ENCODE data around the gene ARL5B.
A peak's percentile ranks its signal among the peaks of the same experiment; 100 is the strongest.

Gene ARL5B

GRCh38 chr10:18659125-18659818, at the start of gene ARL5B:
Gene ARL5B (plus strand): TSS chr10:18659431. CDS start chr10:18659638, 207 bp downstream.
- in situ Hi-C loops (cut with HindIII; ENCODE audit: low pct_ligation_motif_present, low sequenced_read_pairs): no loop called here
- peak within 1 kb of the TSS; percentile 97 for H3K27ac ChIP-seq
- H3K4me3 ChIP-seq (ENCODE audit: low read depth, low read length): peak within 1 kb of the TSS; percentile 80
- no peaks in the 10 kb centered on the region for H3K36me3 ChIP-seq (replicated peaks)
- DNase-seq: peak; percentile 98
- TF ChIP-seq, protein P1, sequence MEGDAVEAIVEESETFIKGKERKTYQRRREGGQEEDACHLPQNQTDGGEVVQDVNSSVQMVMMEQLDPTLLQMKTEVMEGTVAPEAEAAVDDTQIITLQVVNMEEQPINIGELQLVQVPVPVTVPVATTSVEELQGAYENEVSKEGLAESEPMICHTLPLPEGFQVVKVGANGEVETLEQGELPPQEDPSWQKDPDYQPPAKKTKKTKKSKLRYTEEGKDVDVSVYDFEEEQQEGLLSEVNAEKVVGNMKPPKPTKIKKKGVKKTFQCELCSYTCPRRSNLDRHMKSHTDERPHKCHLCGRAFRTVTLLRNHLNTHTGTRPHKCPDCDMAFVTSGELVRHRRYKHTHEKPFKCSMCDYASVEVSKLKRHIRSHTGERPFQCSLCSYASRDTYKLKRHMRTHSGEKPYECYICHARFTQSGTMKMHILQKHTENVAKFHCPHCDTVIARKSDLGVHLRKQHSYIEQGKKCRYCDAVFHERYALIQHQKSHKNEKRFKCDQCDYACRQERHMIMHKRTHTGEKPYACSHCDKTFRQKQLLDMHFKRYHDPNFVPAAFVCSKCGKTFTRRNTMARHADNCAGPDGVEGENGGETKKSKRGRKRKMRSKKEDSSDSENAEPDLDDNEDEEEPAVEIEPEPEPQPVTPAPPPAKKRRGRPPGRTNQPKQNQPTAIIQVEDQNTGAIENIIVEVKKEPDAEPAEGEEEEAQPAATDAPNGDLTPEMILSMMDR (IDR thresholded peaks at IDR 0.05; ENCODE audit: low read depth, low read length, missing control alignments): no peak
- H3K27me3 ChIP-seq (replicated peaks): no peaks in the 10 kb centered on the region

DNA sequence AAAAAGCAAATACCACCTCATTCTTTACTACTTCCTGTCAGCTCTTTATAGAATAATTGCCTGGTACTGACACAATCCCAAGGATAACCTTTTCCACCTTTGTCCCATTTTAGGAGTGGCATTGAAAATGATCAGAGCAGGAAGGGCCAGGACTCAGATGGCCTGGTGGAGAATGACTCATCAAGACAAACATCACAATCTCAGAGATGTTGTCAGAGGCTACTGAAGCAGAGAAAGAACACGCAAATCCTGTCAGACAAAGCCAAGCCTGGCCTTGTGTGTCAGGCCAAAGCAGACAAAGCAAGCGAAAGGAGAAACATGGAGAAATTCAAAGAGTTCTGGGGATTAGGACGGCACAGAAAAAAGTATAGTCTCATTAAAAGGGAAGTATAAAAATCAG, 48.7 kb upstream of the ARL5B start:
- TF ChIP-seq, protein P1 (IDR thresholded peaks at IDR 0.05; ENCODE audit: low read depth, low read length, missing control alignments): no peak
- DNase-seq: peak; percentile 93

GRCh38 chr10:18611168-18611567, 48.1 kb upstream of the ARL5B start:
- no peaks in the 10 kb centered on the region for H3K36me3 ChIP-seq (replicated peaks)
- H3K27ac ChIP-seq: peak overlapping the region; percentile 81
- in situ Hi-C loops (cut with HindIII; ENCODE audit: low pct_ligation_motif_present, low sequenced_read_pairs): no loop called here
- DNase-seq: no peak
- H3K27me3 ChIP-seq (replicated peaks): no peaks in the 10 kb centered on the region
- TF ChIP-seq, protein P1 (IDR thresholded peaks at IDR 0.05; ENCODE audit: low read depth, low read length, missing control alignments): no peak
- no peak overlapping the region for H3K4me3 ChIP-seq (ENCODE audit: low read depth, low read length)

More for the DNA sequence above, 48.7 kb upstream of the ARL5B start:
- no peak overlapping the region for H3K4me3 ChIP-seq (ENCODE audit: low read depth, low read length)
- H3K27me3 ChIP-seq (replicated peaks): no peaks in the 10 kb centered on the region
- in situ Hi-C loops (cut with HindIII; ENCODE audit: low pct_ligation_motif_present, low sequenced_read_pairs): no loop called here
- H3K36me3 ChIP-seq (replicated peaks): no peaks in the 10 kb centered on the region
- peak overlapping the region; percentile 81 for H3K27ac ChIP-seq

- DNase-seq: no peak
- Histone ChIP-seq H3K36me3 (replicated peaks) (no peaks in the 10 kb centered on the region), H3K4me3 (ENCODE audit: low read depth, low read length) (no peak overlapping the region), H3K27me3 (replicated peaks) (no peaks in the 10 kb centered on the region), H3K27ac (no peak overlapping the region)
- TF ChIP-seq, protein P1 (IDR thresholded peaks at IDR 0.05; ENCODE audit: low read depth, low read length, missing control alignments): no peak
- in situ Hi-C loops (cut with HindIII; ENCODE audit: low pct_ligation_motif_present, low sequenced_read_pairs): no loop called here
Observed at GRCh38 chr10:18615618-18616017, 43.6 kb upstream of the ARL5B start.

- Histone ChIP-seq H3K27ac (no peak overlapping the region), H3K36me3 (replicated peaks) (no peaks in the 10 kb centered on the region), H3K27me3 (replicated peaks) (no peaks in the 10 kb centered on the region), H3K4me3 (ENCODE audit: low read depth, low read length) (no peak overlapping the region)
- no peak for DNase-seq
- TF ChIP-seq, protein P1 (IDR thresholded peaks at IDR 0.05; ENCODE audit: low read depth, low read length, missing control alignments): no peak
- in situ Hi-C loops (cut with HindIII; ENCODE audit: low pct_ligation_motif_present, low sequenced_read_pairs): no loop called here
Observed at GRCh38 chr10:18616337-18616736, 42.9 kb upstream of the ARL5B start.

DNA sequence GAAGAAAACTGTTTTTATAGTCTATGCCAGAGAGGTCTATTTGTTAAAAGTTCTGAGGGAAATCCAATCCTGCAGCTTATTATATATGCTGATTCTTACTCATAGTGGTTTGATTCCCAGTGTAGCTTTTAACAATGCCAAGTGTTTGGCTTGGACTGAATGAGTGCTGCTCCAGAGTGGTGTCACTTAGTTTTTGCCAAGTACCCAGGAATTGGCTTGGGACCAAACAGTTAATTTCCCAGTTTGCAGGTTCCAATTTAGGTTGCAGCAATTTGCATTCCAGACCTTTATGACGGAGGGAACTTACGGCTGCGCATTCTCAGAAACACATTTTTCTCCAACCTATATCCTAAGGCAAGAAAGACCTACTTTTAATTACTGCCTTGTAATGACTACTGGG, 40.2 kb upstream of the ARL5B start:
- no peak overlapping the region for H3K4me3 ChIP-seq (ENCODE audit: low read depth, low read length)
- no peaks in the 10 kb centered on the region for H3K36me3 ChIP-seq (replicated peaks)
- TF ChIP-seq, protein P1 (IDR thresholded peaks at IDR 0.05; ENCODE audit: low read depth, low read length, missing control alignments): no peak
- DNase-seq: no peak
- in situ Hi-C loops (cut with HindIII; ENCODE audit: low pct_ligation_motif_present, low sequenced_read_pairs): no loop called here
- no peak overlapping the region for H3K27ac ChIP-seq
- no peaks in the 10 kb centered on the region for H3K27me3 ChIP-seq (replicated peaks)
